Fibroblast of mammary gland (primary cell): ENCODE data around the gene OSGIN1.
"Not testable (repeated sequence)": the region's sequence is repeated elsewhere in the genome, so short reads cannot be mapped to it uniquely, and the experiment has no call there.

Experiments used
- DNase-seq: peaks from one replicate; pipeline ENCODE4 v3.0.0-alpha.2; 2010; ENCODE audit warnings: low read depth
- H3K4me3 ChIP-seq: 2 replicates; pipeline ENCODE4 v1.5.1; 2011; ENCODE audit warnings: low read depth, mild to moderate bottlenecking, low read length, moderate library complexity; ENCODE audit not compliant: control insufficient read depth
- TF ChIP-seq, protein P1 (sequence below): conservative IDR thresholded peaks from 2 replicates; pipeline ENCODE4 v1.5.1; 2011; ENCODE audit warnings: low read depth, low read length, inconsistent platforms; ENCODE audit not compliant: control insufficient read depth, insufficient read depth

Gene OSGIN1

GRCh38 chr16:83947642-83948234 lies 5.3 kb upstream of the OSGIN1 start:
- no peak for DNase-seq
- H3K4me3 ChIP-seq: no peak overlapping the region
- TF ChIP-seq, protein P1, sequence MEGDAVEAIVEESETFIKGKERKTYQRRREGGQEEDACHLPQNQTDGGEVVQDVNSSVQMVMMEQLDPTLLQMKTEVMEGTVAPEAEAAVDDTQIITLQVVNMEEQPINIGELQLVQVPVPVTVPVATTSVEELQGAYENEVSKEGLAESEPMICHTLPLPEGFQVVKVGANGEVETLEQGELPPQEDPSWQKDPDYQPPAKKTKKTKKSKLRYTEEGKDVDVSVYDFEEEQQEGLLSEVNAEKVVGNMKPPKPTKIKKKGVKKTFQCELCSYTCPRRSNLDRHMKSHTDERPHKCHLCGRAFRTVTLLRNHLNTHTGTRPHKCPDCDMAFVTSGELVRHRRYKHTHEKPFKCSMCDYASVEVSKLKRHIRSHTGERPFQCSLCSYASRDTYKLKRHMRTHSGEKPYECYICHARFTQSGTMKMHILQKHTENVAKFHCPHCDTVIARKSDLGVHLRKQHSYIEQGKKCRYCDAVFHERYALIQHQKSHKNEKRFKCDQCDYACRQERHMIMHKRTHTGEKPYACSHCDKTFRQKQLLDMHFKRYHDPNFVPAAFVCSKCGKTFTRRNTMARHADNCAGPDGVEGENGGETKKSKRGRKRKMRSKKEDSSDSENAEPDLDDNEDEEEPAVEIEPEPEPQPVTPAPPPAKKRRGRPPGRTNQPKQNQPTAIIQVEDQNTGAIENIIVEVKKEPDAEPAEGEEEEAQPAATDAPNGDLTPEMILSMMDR: no peak

GRCh38 chr16:83948914-83949723 lies 3.9 kb upstream of the OSGIN1 start:
- no peak for DNase-seq
- H3K4me3 ChIP-seq: no peak overlapping the region
- TF ChIP-seq, protein P1: no peak

DNA sequence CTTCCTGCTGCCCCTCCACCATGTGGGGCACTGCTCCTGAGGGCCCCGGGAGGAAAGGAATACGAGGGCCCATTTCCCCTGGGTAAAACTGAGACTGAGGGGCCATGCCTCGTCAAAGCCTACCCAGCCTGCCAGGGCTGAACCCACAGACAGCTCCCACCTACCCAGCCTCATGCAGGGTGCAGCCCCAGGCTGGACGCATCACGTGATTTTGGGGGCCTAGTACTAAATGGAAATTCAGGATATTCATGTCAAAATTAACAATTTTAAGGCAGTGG lies 3.4 kb upstream of the OSGIN1 start:
- DNase-seq: no peak
- H3K4me3 ChIP-seq: no peak overlapping the region
- TF ChIP-seq, protein P1: no peak

GRCh38 chr16:83950862-83951399 lies 2.1 kb upstream of the OSGIN1 start:
- DNase-seq, H3K4me3 ChIP-seq: not testable (repeated sequence)

DNA sequence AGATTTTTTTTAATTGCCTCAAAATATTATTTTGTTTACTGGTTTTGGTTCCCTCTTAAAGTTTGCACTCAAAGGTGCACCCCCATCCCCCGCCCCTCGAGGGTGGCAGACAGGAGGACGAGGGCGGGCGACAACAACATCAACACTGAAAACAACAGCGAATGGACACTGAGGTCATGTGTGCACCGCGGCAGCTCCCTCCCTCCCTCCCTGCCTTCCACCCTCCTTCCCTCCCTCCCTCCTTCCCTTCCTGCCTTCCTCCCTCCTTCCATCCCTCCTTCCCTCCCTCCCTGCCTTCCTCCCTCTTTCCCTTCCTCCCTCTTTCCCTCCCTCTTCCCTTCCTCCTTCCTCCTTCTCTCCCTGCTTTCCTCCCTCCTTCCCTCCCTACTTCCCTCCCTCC lies 1.5 kb upstream of the OSGIN1 start:
- TF ChIP-seq, protein P1: no peak
- DNase-seq: no peak
- no peak overlapping the region for H3K4me3 ChIP-seq

- H3K4me3 ChIP-seq: peak overlapping the region; percentile 73
- TF ChIP-seq, protein P1: no peak
- peak; percentile 65 for DNase-seq
Observed at GRCh38 chr16:83952587-83952939, 477 bp upstream of the OSGIN1 start.

DNA sequence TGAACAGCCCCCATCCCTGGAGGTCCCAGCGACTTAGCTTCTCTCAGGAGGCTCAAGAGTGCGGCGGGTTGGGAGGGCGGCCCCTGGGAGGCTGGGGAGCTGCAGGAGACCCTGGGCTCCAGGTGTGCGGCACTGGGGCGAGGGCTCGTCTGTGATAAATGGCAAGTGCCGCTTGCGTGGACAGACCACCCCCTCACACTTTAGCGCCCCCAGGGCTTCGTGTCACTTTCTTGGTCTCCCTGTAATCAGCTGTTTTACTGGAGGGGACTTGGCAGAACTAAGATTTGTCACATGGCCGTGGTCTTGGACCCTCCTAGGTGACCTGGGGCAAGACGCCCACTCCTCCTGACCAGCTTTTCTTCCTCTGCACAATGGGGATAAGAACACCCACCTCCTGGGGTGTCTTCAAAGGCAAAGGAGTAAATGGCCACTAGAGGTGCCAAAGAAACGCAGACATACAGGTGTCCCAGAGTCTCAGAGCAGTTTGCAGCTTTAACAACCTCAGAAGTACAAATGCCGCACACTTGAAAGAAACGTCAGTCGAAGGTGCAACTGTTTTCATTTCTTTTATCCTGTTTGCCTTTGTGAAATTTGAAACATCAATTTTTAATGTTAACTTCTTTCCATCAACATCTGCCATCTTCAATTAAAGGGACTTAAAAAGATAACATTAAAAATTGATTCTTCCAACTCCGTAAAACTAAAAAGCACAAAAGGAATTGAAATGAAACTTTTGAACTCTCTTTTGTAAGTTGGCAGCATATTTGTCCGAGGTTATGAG lies 946 bp downstream of the OSGIN1 start:
- DNase-seq: peak; percentile 30
- TF ChIP-seq, protein P1: peak; percentile 55
- H3K4me3 ChIP-seq: peak overlapping the region; percentile 73
